MM.1S (cell line): ENCODE data around the gene RELA.

Experiments
- DNase-seq: peaks from one replicate; pipeline ENCODE4 v3.0.0-alpha.2; 2015
- H2AFZ ChIP-seq: fragments of 300-600 bp; sonication (generic); 2 replicates; pipeline ENCODE4 v1.6.0; 2016; ENCODE audit warnings: antibody characterized with exemption, low read length
- H3F3A ChIP-seq: fragments of 300-600 bp; sonication (generic); 2 replicates; pipeline ENCODE4 v1.6.1; 2016; ENCODE audit warnings: mild to moderate bottlenecking, antibody characterized with exemption, low read length, moderate library complexity, mixed read lengths; ENCODE audit not compliant: insufficient read depth
- H3K27ac ChIP-seq: fragments of 300-600 bp; sonication (generic); 2 replicates; pipeline ENCODE4 v1.5.1; 2016; ENCODE audit warnings: mild to moderate bottlenecking, low read length
- H3K27me3 ChIP-seq: fragments of 300-600 bp; sonication (generic); replicated peaks from 2 replicates; pipeline ENCODE4 v1.6.0; 2016; ENCODE audit warnings: low read length; ENCODE audit not compliant: insufficient read depth
- H3K36me3 ChIP-seq: fragments of 300-600 bp; sonication (generic); replicated peaks from 2 replicates; pipeline ENCODE4 v1.6.1; 2016; ENCODE audit warnings: mild to moderate bottlenecking, low read length, mixed read lengths; ENCODE audit not compliant: insufficient read depth
- H3K4me1 ChIP-seq: fragments of 300-600 bp; sonication (generic); 2 replicates; pipeline ENCODE4 v1.6.1; 2016; ENCODE audit warnings: low read length, mixed read lengths
- H3K4me2 ChIP-seq: fragments of 300-600 bp; sonication (generic); 2 replicates; pipeline ENCODE4 v1.6.0; 2016; ENCODE audit warnings: low read depth, low read length
- H3K4me3 ChIP-seq: fragments of 300-600 bp; sonication (generic); 2 replicates; pipeline ENCODE4 v1.5.1; 2016; ENCODE audit warnings: low read length, mixed read lengths
- H3K79me2 ChIP-seq: fragments of 300-600 bp; sonication (generic); 2 replicates; pipeline ENCODE4 v1.6.1; 2016; ENCODE audit warnings: mixed run types, low read length, mixed read lengths
- H3K9ac ChIP-seq: fragments of 300-600 bp; sonication (generic); 2 replicates; pipeline ENCODE4 v1.6.1; 2016; ENCODE audit warnings: low read length, mixed read lengths
- H3K9me2 ChIP-seq: fragments of 300-600 bp; sonication (generic); replicated peaks from 2 replicates; pipeline ENCODE4 v1.6.1; 2016; ENCODE audit warnings: mild to moderate bottlenecking, low read length, mixed read lengths; ENCODE audit not compliant: insufficient read depth
- H3K9me3 ChIP-seq: fragments of 300-600 bp; sonication (generic); replicated peaks from 2 replicates; pipeline ENCODE4 v1.6.1; 2016; ENCODE audit warnings: mild to moderate bottlenecking, low read length, mixed read lengths; ENCODE audit not compliant: insufficient read depth
- H4K20me1 ChIP-seq: fragments of 300-600 bp; sonication (generic); 2 replicates; pipeline ENCODE4 v1.6.1; 2016; ENCODE audit warnings: mild to moderate bottlenecking, low read length, moderate library complexity, mixed read lengths; ENCODE audit not compliant: insufficient read depth
- EZH2 ChIP-seq: fragments of 300-600 bp; sonication (generic); optimal IDR thresholded peaks from 2 replicates; pipeline ENCODE3; 2017; ENCODE audit warnings: low read depth, mild to moderate bottlenecking, antibody characterized with exemption, low read length, mixed read lengths
- EZH2phosphoT487 ChIP-seq: fragments of 300-600 bp; sonication (generic); IDR thresholded peaks from 2 replicates; pipeline ENCODE4 v1.6.1; 2018; ENCODE audit warnings: antibody characterized with exemption, low read length
- TF ChIP-seq, protein P1 (sequence below): fragments of 300-600 bp; sonication (generic); IDR thresholded peaks from 2 replicates; pipeline ENCODE4 v1.5.1; 2016; ENCODE audit warnings: antibody characterized with exemption, low read length, mixed read lengths

Gene RELA

DNA sequence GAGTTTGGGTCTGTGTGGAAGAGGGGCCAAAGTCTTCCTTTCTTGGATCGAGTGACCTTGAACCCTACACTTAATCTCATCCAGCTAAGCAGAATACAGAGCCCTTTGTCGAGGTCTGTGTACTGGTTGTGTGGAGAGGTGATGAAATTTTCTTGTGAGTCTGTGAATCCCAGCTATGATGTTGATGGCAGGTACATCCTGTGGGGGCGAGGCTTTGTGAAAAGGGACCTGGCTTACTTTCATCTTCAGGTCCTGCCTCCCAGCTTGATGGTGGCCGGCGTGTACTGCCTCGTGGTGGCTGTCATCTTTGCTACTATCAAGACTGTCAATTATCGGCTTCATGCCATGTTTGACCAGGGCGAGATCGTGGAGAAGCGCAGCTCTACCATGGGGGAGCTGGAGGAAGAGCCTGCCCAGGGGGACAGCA, 46.1 kb downstream of the RELA start:
- H3K4me2 ChIP-seq = peak overlapping the region; percentile 99
- peak overlapping the region; percentile 93 for H3K9ac ChIP-seq
- no peaks in the 10 kb centered on the region for H3K9me2 ChIP-seq
- H3K79me2 ChIP-seq = peaks cover 77% of the 10 kb centered on the region
- no peaks in the 10 kb centered on the region for H3K27me3 ChIP-seq
- no peaks in the 10 kb centered on the region for H3K9me3 ChIP-seq
- H3F3A ChIP-seq = 0 out of 2 replicates have a peak, but pooled peaks cover 5% of the 10 kb centered on the region
- TF ChIP-seq EZH2 = no peak
- no peak overlapping the region for H2AFZ ChIP-seq
- peaks cover 17% of the 10 kb centered on the region for H3K4me1 ChIP-seq
- H3K36me3 ChIP-seq = no peaks in the 10 kb centered on the region
- H3K4me3 ChIP-seq = peak overlapping the region; percentile 77
- H3K27ac ChIP-seq = peak overlapping the region; percentile 20; the same call in 1 of the 2 replicates
- H4K20me1 ChIP-seq = no peaks in the 10 kb centered on the region
- DNase-seq = no peak

DNA sequence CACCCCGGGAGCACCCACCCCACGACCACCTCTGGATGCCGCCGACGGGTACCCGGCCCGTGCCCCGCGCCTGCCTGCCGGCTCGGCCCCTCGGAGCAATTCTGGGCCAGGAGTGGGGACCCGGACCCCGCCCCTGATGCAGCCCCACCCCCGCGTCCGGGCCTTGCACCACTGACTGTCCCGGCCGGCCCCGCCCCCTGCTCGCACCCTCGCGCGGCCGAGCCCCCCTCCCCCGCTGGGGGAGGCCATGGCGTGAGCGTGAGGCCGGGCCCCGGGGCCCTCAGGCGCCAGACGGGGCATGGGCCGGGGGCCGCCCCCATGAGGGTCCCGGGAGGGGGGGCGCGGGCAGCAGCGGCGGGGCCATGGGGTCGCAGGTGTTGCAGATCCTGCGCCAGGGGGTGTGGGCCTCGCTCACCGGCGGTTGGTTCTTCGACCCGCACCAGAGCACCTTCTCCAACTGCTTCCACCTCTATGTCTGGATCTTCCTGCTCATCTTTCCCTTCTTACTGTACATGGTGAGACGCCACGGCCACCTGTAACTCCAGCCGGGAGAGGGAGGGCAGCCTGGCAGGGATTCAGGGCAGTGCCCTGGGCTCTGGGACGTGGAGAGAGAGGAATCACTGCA, 46.7 kb downstream of the RELA start:
- Histone ChIP-seq H3F3A (0 out of 2 replicates have a peak, but pooled peaks cover 5% of the 10 kb centered on the region), H3K9me2 (no peaks in the 10 kb centered on the region), H3K79me2 (peaks cover 83% of the 10 kb centered on the region), H3K27ac (peak overlapping the region; percentile 76; the same call in 1 of the 2 replicates), H3K27me3 (no peaks in the 10 kb centered on the region), H3K4me2 (peak overlapping the region; percentile 99), H3K9ac (peak overlapping the region; percentile 93), H3K9me3 (no peaks in the 10 kb centered on the region), H2AFZ (no peak overlapping the region), H3K4me3 (peak overlapping the region; percentile 77), H3K4me1 (peaks cover 17% of the 10 kb centered on the region), H4K20me1 (no peaks in the 10 kb centered on the region), H3K36me3 (no peaks in the 10 kb centered on the region)
- TF ChIP-seq EZH2phosphoT487 = no peak
- TF ChIP-seq, protein P1, sequence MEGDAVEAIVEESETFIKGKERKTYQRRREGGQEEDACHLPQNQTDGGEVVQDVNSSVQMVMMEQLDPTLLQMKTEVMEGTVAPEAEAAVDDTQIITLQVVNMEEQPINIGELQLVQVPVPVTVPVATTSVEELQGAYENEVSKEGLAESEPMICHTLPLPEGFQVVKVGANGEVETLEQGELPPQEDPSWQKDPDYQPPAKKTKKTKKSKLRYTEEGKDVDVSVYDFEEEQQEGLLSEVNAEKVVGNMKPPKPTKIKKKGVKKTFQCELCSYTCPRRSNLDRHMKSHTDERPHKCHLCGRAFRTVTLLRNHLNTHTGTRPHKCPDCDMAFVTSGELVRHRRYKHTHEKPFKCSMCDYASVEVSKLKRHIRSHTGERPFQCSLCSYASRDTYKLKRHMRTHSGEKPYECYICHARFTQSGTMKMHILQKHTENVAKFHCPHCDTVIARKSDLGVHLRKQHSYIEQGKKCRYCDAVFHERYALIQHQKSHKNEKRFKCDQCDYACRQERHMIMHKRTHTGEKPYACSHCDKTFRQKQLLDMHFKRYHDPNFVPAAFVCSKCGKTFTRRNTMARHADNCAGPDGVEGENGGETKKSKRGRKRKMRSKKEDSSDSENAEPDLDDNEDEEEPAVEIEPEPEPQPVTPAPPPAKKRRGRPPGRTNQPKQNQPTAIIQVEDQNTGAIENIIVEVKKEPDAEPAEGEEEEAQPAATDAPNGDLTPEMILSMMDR = no peak
- no peak for TF ChIP-seq EZH2
- DNase-seq = peak; percentile 23

DNA sequence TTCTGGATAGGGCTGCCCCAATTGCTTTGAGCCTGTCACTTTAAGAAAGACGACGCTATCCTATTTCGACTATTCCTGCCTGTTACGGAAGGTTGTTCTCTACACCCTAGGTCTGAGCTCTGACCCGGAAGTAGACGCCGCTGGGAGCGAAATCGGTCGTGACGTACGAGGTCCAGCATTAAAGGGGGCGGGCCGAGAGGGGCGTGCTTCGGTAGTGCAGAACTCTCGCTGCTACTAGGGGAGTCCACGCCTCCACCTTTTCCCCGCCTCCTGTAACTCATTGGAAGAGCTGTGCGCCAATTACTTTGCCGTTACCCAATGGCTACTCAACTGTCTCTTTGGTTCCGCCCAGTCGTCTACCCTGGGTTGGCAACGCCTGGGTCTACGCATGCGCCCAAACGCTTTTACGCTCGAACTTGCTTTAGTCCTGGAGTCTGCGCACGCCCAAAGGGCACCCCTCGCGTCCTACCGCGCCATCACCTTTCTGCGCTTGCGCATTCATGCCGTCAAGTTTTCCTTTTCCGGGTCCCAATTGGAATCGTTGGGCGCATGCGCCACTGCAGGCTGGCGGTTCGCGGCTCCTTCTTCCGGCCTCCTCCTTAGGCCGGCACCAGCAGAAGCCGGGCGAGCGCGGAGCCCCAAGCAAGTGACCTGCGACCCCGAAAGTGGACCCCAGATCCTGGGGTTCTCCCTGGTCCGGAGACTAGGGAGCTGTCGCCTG, 47.3 kb downstream of the RELA start, which contains the start of gene PCNX3:
Gene PCNX3, plus strand, starts transcription at position 548 of the 721 bp plus-strand sequence. CDS start 536 bp downstream, outside the sequence.
- no peak within 1 kb of the TSS for H2AFZ ChIP-seq
- H3K9me3 ChIP-seq = no peaks in the 10 kb centered on the region
- peaks cover 84% of the 10 kb centered on the region for H3K79me2 ChIP-seq
- no peaks in the 10 kb centered on the region for H3K36me3 ChIP-seq
- H3K27ac ChIP-seq = peak within 1 kb of the TSS; percentile 76
- peak within 1 kb of the TSS; percentile 93 for H3K9ac ChIP-seq
- no peaks in the 10 kb centered on the region for H3K9me2 ChIP-seq
- H3K4me3 ChIP-seq = peak within 1 kb of the TSS; percentile 77
- peaks cover 17% of the 10 kb centered on the region for H3K4me1 ChIP-seq
- peak within 1 kb of the TSS; percentile 99 for H3K4me2 ChIP-seq
- TF ChIP-seq, protein P1 = no peak
- no peak for TF ChIP-seq EZH2phosphoT487
- no peak for TF ChIP-seq EZH2
- H3K27me3 ChIP-seq = no peaks in the 10 kb centered on the region
- peak; percentile 100 for DNase-seq
- 0 out of 2 replicates have a peak, but pooled peaks cover 5% of the 10 kb centered on the region for H3F3A ChIP-seq
- H4K20me1 ChIP-seq = no peaks in the 10 kb centered on the region
